Endothelial cell of umbilical vein (primary cell): ENCODE data around the gene HSPA14. TPM values are rescaled to one million over a fixed set of nuclear protein-coding genes. Genes with fewer than 3 reads are reported as not detected.

Experiments used
- BruUV-seq: library from RNA; stranded (reverse); fragments of 400-500 nt; replicated peaks from 2 replicates; lab custom pipeline; 2021; lab: Mats Ljungman, UMichigan
- CTCF ChIA-PET: fragments of 300-600, 350-600 bp; sonication (Branson Sonifier 250); formaldehyde crosslinking; loops from one replicate; lab custom pipeline; 2021; ENCODE audit warnings: antibody characterized with exemption, inconsistent platforms; lab: Charles Lee
- POLR2A ChIA-PET: fragments of 300-600, 350-600 bp; sonication (Branson Sonifier 250); formaldehyde crosslinking; loops from one replicate; lab custom pipeline; 2021; ENCODE audit warnings: antibody characterized with exemption, inconsistent platforms; lab: Charles Lee
- DNase-seq: peaks from one replicate; pipeline ENCODE4 v3.0.0-alpha.2; 2011; ENCODE audit warnings: low read depth, low spot score
- FAIRE-seq: peaks from 2 replicates; lab custom pipeline; 2011; peaks lifted over from hg19 to GRCh38; lab: Jason Lieb, UNC
- H2AFZ ChIP-seq: 2 replicates; pipeline ENCODE4 v1.6.0; 2012; ENCODE audit warnings: low read depth, low read length, control low read depth, inconsistent platforms
- H3K27ac ChIP-seq: 2 replicates; pipeline ENCODE4 v1.5.1; 2011; ENCODE audit warnings: low read depth, mild to moderate bottlenecking, control low read depth, low read length, moderate library complexity; ENCODE audit not compliant: insufficient read depth
- H3K27me3 ChIP-seq, 2 experiments: 2 replicates each; pipeline versions ENCODE4 v1.6.0 to v1.6.1; 2011; ENCODE audit warnings: low read length in 2 of 2, mixed read lengths in 1 of 2; ENCODE audit not compliant: control insufficient read depth in 2 of 2, insufficient read depth in 2 of 2
- H3K36me3 ChIP-seq, 2 experiments: 2 replicates in 1 of 2; 3 replicates in 1 of 2; pipeline ENCODE4 v1.5.1; 2011; ENCODE audit warnings: low read length in 2 of 2, mild to moderate bottlenecking in 1 of 2, moderate library complexity in 1 of 2; ENCODE audit not compliant: control insufficient read depth in 2 of 2, insufficient read depth in 2 of 2; ENCODE audit errors: extremely low read depth in 1 of 2
- H3K4me1 ChIP-seq: 3 replicates; pipeline ENCODE4 v1.5.1; 2011; ENCODE audit warnings: mild to moderate bottlenecking, low read length; ENCODE audit not compliant: control insufficient read depth, insufficient read depth; ENCODE audit errors: extremely low read depth
- H3K4me2 ChIP-seq: 2 replicates; pipeline ENCODE4 v1.6.1; 2011; ENCODE audit warnings: low read length, control low read depth, mixed read lengths; ENCODE audit not compliant: insufficient read depth
- H3K4me3 ChIP-seq, 3 experiments: fragments of 200-600 bp in 1 of 3; sonication (generic), shearing (Covaris generic) in 1 of 3; replicated peaks in 1 of 3; 2 replicates each; pipeline ENCODE4 v1.5.1; 2011 to 2016; ENCODE audit warnings: control low read depth in 3 of 3, low read length in 3 of 3, mild to moderate bottlenecking in 2 of 3, inconsistent platforms in 1 of 3, low read depth in 1 of 3, moderate library complexity in 1 of 3; ENCODE audit not compliant: insufficient read depth in 1 of 3
- H3K79me2 ChIP-seq: 2 replicates; pipeline ENCODE4 v1.6.0; 2012; ENCODE audit warnings: low read length, inconsistent platforms; ENCODE audit not compliant: control insufficient read depth, insufficient read depth
- H3K9ac ChIP-seq: replicated peaks from 2 replicates; pipeline ENCODE3; 2011; ENCODE audit warnings: low read length, control low read depth; ENCODE audit not compliant: insufficient read depth; ENCODE audit errors: extremely low read depth
- H3K9me1 ChIP-seq: replicated peaks from 3 replicates; pipeline ENCODE4 v1.6.0; 2011; ENCODE audit warnings: mild to moderate bottlenecking, low read length; ENCODE audit not compliant: control insufficient read depth, insufficient read depth; ENCODE audit errors: extremely low read depth
- H3K9me3 ChIP-seq: replicated peaks from 2 replicates; pipeline ENCODE4 v1.5.1; 2012; ENCODE audit warnings: low read length, inconsistent platforms; ENCODE audit not compliant: control insufficient read depth, insufficient read depth
- H4K20me1 ChIP-seq: replicated peaks from 2 replicates; pipeline ENCODE3; 2011; ENCODE audit warnings: mild to moderate bottlenecking, low read length; ENCODE audit not compliant: control insufficient read depth, insufficient read depth; ENCODE audit errors: extremely low read depth
- CTCF ChIP-seq, 2 donors: IDR thresholded peaks; 1 replicate in 1 of 2; 2 replicates in 1 of 2; pipeline ENCODE4 v1.5.1; 2011; ENCODE audit warnings: low read length in 2 of 2, mild to moderate bottlenecking in 2 of 2, moderate library complexity in 2 of 2, control low read depth in 1 of 2, inconsistent platforms in 1 of 2, low read depth in 1 of 2; ENCODE audit not compliant: insufficient read depth in 1 of 2; ENCODE audit errors: extremely low read depth in 1 of 2
- EZH2 ChIP-seq: IDR thresholded peaks from 2 replicates; pipeline ENCODE4 v1.6.1; 2012; ENCODE audit warnings: borderline replicate concordance, low read depth, mild to moderate bottlenecking, moderate library complexity, low read length, inconsistent platforms; ENCODE audit not compliant: severe bottlenecking
- GATA2 ChIP-seq: IDR thresholded peaks from 2 replicates; pipeline ENCODE4 v1.7.0; 2011; ENCODE audit warnings: low read depth, mild to moderate bottlenecking, moderate library complexity, mixed read lengths, low read length; ENCODE audit not compliant: insufficient read length, insufficient read depth
- MAX ChIP-seq: IDR thresholded peaks from 2 replicates; pipeline ENCODE4 v1.6.1; 2011; ENCODE audit not compliant: insufficient read depth, insufficient read length
- POLR2A ChIP-seq: IDR thresholded peaks from 2 replicates; pipeline ENCODE4 v1.6.1; 2012; ENCODE audit warnings: low read depth, mild to moderate bottlenecking, control low read depth, low read length
- dilution Hi-C: fragments of 300-500 bp; cut with MboI; formaldehyde crosslinking; loops from one replicate; pipeline ENCODE4 v1.15.0; 2019; ENCODE audit warnings: low sequenced_read_pairs; ENCODE audit not compliant: extremely low pct_ligation_motif_present
- intact Hi-C: fragments of 100-400 bp; cut with micrococcal nuclease; formaldehyde crosslinking; loops from one replicate; pipeline ENCODE4 v1.10.0; 2022
- polyA plus RNA-seq, 4 experiments: library from polyadenylated mRNA; depleted of rRNA in 3 of 4; stranded (reverse) in 3 of 4; unstranded in 1 of 4; fragments of >200 nt; gene quantifications; 2 replicates each; pipeline versions ENCODE4 v1.2.1 to v1.2.3, GENCODE V29; 2011 to 2012; ENCODE audit warnings: missing spikeins in 1 of 4
- total RNA-seq: library from RNA; stranded (reverse); gene quantifications from 2 replicates; pipeline ENCODE4 v1.2.3, GENCODE V29; 2021

Gene HSPA14
- total and polyA plus RNA-seq, 2 donors (not counting 3 experiments of a cell fraction or from before 2014, with no cell fraction given), result 7.6 to 15.7 TPM

- H4K20me1 ChIP-seq, result no peaks in the 10 kb centered on the region
- ChIA-PET CTCF (no interaction called here), POLR2A (no interaction called here)
- no peaks in the 10 kb centered on the region for H3K79me2 ChIP-seq
- FAIRE-seq, result no peak
- no peaks in the 10 kb centered on the region for H3K27me3 ChIP-seq
- no peaks in the 10 kb centered on the region for H3K4me1 ChIP-seq
- dilution Hi-C loops, result no loop called here
- DNase-seq, result no peak
- H3K27ac ChIP-seq, result no peak overlapping the region
- H3K9me3 ChIP-seq, result peaks cover 5% of the 10 kb centered on the region
- no peak overlapping the region for H2AFZ ChIP-seq
- TF ChIP-seq MAX, result no peak
- TF ChIP-seq GATA2, result no peak
- no peak for TF ChIP-seq CTCF (IDR thresholded peaks at IDR 0.05; ENCODE audit: extremely low read depth in 1 of 2, insufficient read depth in 1 of 2, low read depth in 1 of 2, low read length in 2 of 2)
- TF ChIP-seq POLR2A, result no peak
- TF ChIP-seq EZH2, result no peak
- no peak overlapping the region for H3K9ac ChIP-seq
- intact Hi-C loops, result no loop called here
- H3K4me2 ChIP-seq, result no peak overlapping the region
- no peaks in the 10 kb centered on the region for H3K9me1 ChIP-seq
- peaks cover 13 to 26% of the 10 kb centered on the region in 2 experiments for H3K36me3 ChIP-seq
- H3K4me3 ChIP-seq, result no peak overlapping the region
- BruUV-seq, result no TSS peak
These were observed 80.9 kb downstream of the HSPA14 start for GRCh38 chr10:14918964-14919363.

Other genes with a start within 250 kb of the HSPA14 start
- 168 and 176 TPM in 2 replicates for gene FAM107B, start 63.4 kb upstream of the HSPA14 start, total RNA-seq
- 27.0 and 39.2 TPM in 2 replicates for gene FAM107B, start 63.4 kb upstream of the HSPA14 start, polyA plus RNA-seq
- 0.58 and 0.99 TPM in 2 replicates for gene CDNF, start 269 bp upstream of the HSPA14 start, total RNA-seq
- 0.25 and 0.40 TPM in 2 replicates for gene CDNF, start 269 bp upstream of the HSPA14 start, polyA plus RNA-seq
- gene MSANTD7, start within 50 bp of the HSPA14 start, total RNA-seq, result 13.1 and 13.6 TPM in 2 replicates
- gene MSANTD7, start within 50 bp of the HSPA14 start, polyA plus RNA-seq, result 4.1 and 4.8 TPM in 2 replicates
- gene SUV39H2, start 40.6 kb downstream of the HSPA14 start, total RNA-seq, result 25.8 and 29.9 TPM in 2 replicates
- 4.8 and 5.7 TPM in 2 replicates for gene SUV39H2, start 40.6 kb downstream of the HSPA14 start, polyA plus RNA-seq
- gene DCLRE1C, start 115.8 kb downstream of the HSPA14 start, total RNA-seq, result 11.0 and 15.8 TPM in 2 replicates
- gene DCLRE1C, start 115.8 kb downstream of the HSPA14 start, polyA plus RNA-seq, result 1.8 and 2.1 TPM in 2 replicates
- gene MEIG1, start 121.1 kb downstream of the HSPA14 start, total RNA-seq, result not detected in 2 replicates
- 0.23 TPM in 1 of 2 replicates, not detected in the other for gene MEIG1, start 121.1 kb downstream of the HSPA14 start, polyA plus RNA-seq
- gene OLAH, start 205.6 kb downstream of the HSPA14 start, total RNA-seq, result 0.48 and 0.51 TPM in 2 replicates
- gene OLAH, start 205.6 kb downstream of the HSPA14 start, polyA plus RNA-seq, result 0.13 and 0.26 TPM in 2 replicates